GM21515 (cell line): ENCODE results near the gene ANK2.
A peak's percentile ranks its signal among the peaks of the same experiment; 100 is the strongest.
"Not testable (repeated sequence)": the region's sequence is repeated elsewhere in the genome, so short reads cannot be mapped to it uniquely, and the experiment has no call there.

Source experiments
- ATAC-seq: cut with Tn5 transposase; IDR thresholded peaks from one replicate; pipeline ENCODE4 v1.9.1; 2021; ENCODE audit not compliant: unreplicated experiment

ANK2 gene

GRCh38 chr4:113051361-113051760 is 1.9 kb downstream of the ANK2 start:
- no peak for ATAC-seq

- peak; percentile 93 for ATAC-seq
Observed at GRCh38 chr4:113052379-113052951, 3.0 kb downstream of the ANK2 start.

GRCh38 chr4:113053883-113054282 is 4.4 kb downstream of the ANK2 start:
- no peak for ATAC-seq

GRCh38 chr4:113056318-113056717 is 6.9 kb downstream of the ANK2 start:
- ATAC-seq, result no peak

- no peak for ATAC-seq
Observed at GRCh38 chr4:113057891-113058290, 8.4 kb downstream of the ANK2 start.

GRCh38 chr4:113059449-113060182 is 10.2 kb downstream of the ANK2 start:
- no peak for ATAC-seq

GRCh38 chr4:113060853-113061252 is 11.4 kb downstream of the ANK2 start:
- no peak for ATAC-seq

GRCh38 chr4:113064244-113064643 is 14.8 kb downstream of the ANK2 start:
- no peak for ATAC-seq

GRCh38 chr4:113065629-113066028 is 16.2 kb downstream of the ANK2 start:
- no peak for ATAC-seq

- not testable (repeated sequence) for ATAC-seq
Observed at GRCh38 chr4:113068771-113069170, 19.3 kb downstream of the ANK2 start.

GRCh38 chr4:113069212-113069892 is 19.9 kb downstream of the ANK2 start:
- ATAC-seq, result no peak

GRCh38 chr4:113070755-113071154 is 21.3 kb downstream of the ANK2 start:
- ATAC-seq, result no peak

- no peak for ATAC-seq
Observed at GRCh38 chr4:113071274-113071673, 21.8 kb downstream of the ANK2 start.

GRCh38 chr4:113071805-113072204 is 22.4 kb downstream of the ANK2 start:
- no peak for ATAC-seq

- ATAC-seq, result no peak
Observed at GRCh38 chr4:113073451-113074005, 24.1 kb downstream of the ANK2 start.

GRCh38 chr4:113077575-113077974 is 28.1 kb downstream of the ANK2 start:
- no peak for ATAC-seq

GRCh38 chr4:113078066-113078465 is 28.6 kb downstream of the ANK2 start:
- no peak for ATAC-seq

GRCh38 chr4:113080050-113080449 is 30.6 kb downstream of the ANK2 start:
- ATAC-seq, result no peak

- no peak for ATAC-seq
Observed at GRCh38 chr4:113080624-113081023, 31.2 kb downstream of the ANK2 start.

GRCh38 chr4:113083346-113083745 is 33.9 kb downstream of the ANK2 start:
- ATAC-seq, result no peak

- ATAC-seq, result no peak
Observed at GRCh38 chr4:113086172-113086695, 36.8 kb downstream of the ANK2 start.

- no peak for ATAC-seq
Observed at GRCh38 chr4:113088050-113088449, 38.6 kb downstream of the ANK2 start.
